Measurements from ENCODE around the gene DDRGK1. TPM values are rescaled to one million over a fixed set of nuclear protein-coding genes. Genes with fewer than 3 reads are reported as not detected.

The DDRGK1 gene
- total and polyA plus RNA-seq, 7 donors = 16.8 to 86.1 (median 70.6) TPM

DNA sequence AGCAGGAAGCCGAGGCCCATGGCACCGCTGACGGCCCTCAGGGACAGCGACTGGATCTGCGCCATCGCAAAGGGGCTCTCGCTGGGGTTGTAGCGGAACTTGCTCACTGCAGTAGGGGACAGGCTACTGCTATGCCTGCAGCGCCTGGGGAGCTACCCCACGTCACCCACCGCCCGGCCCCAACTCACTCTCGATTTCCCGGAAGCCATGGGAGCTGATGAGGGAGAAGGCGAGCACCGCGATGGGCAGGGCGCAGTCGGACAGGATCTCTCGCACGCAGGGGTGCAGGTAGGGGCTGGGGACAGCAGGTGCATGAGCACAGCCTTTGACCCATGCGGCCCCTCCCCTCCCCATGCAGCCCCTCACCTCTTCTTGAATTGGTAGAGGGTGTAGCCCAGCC, 24.7 kb upstream of the DDRGK1 start:
- TF ChIP-seq EP300 (IDR thresholded peaks at IDR 0.05) (no peak), POLR2A (IDR thresholded peaks at IDR 0.05) (no peak), POLR2AphosphoS5 (IDR thresholded peaks at IDR 0.05) (no peak)
- TF ChIP-seq, protein P1, sequence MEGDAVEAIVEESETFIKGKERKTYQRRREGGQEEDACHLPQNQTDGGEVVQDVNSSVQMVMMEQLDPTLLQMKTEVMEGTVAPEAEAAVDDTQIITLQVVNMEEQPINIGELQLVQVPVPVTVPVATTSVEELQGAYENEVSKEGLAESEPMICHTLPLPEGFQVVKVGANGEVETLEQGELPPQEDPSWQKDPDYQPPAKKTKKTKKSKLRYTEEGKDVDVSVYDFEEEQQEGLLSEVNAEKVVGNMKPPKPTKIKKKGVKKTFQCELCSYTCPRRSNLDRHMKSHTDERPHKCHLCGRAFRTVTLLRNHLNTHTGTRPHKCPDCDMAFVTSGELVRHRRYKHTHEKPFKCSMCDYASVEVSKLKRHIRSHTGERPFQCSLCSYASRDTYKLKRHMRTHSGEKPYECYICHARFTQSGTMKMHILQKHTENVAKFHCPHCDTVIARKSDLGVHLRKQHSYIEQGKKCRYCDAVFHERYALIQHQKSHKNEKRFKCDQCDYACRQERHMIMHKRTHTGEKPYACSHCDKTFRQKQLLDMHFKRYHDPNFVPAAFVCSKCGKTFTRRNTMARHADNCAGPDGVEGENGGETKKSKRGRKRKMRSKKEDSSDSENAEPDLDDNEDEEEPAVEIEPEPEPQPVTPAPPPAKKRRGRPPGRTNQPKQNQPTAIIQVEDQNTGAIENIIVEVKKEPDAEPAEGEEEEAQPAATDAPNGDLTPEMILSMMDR (IDR thresholded peaks at IDR 0.05) = no peak
- H3K27me3 ChIP-seq = no peaks in the 10 kb centered on the region
- H3K4me3 ChIP-seq = no peak overlapping the region
- peaks cover 0 to 14% (median 0%) of the 10 kb centered on the region in 4 donors for H3K36me3 ChIP-seq
- intact Hi-C loops (cut with DNase I) = no loop called here
- no peaks in the 10 kb centered on the region for H3K9me3 ChIP-seq
- DNase-seq = no peak
- no peak overlapping the region for H3K27ac ChIP-seq
- no peaks in the 10 kb centered on the region for H3K4me1 ChIP-seq
- 94% methylated on average over 22 of the region's 22 CpGs for WGBS, 2 donors

DNA sequence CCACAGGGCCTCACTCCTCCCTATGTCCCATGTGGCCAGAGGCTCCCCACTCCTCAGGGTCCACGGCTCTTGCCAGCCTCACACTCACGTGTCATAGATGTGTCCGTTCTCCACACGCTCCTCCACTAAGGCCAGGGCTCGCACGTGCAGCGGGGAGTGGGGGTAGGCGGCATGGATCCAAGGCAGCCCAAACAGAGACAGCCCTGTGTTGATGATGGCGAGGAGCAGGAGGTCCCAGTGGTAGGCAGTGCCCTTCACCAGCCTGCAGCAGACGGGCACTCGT, 24.2 kb upstream of the DDRGK1 start:
- Histone ChIP-seq H3K36me3 (peaks cover 0 to 18% (median 0%) of the 10 kb centered on the region in 4 donors), H3K4me3 (no peak overlapping the region), H3K9me3 (no peaks in the 10 kb centered on the region), H3K4me1 (no peaks in the 10 kb centered on the region), H3K27me3 (no peaks in the 10 kb centered on the region), H3K27ac (no peak overlapping the region)
- DNase-seq = no peak
- intact Hi-C loops (cut with DNase I) = no loop called here
- no peak for TF ChIP-seq POLR2AphosphoS5 (IDR thresholded peaks at IDR 0.05)
- TF ChIP-seq, protein P1 (IDR thresholded peaks at IDR 0.05) = no peak
- no peak for TF ChIP-seq POLR2A (IDR thresholded peaks at IDR 0.05)
- TF ChIP-seq EP300 (IDR thresholded peaks at IDR 0.05) = no peak
- 86 to 89% methylated on average over 11 of the region's 11 CpGs for WGBS, 2 donors

DNA sequence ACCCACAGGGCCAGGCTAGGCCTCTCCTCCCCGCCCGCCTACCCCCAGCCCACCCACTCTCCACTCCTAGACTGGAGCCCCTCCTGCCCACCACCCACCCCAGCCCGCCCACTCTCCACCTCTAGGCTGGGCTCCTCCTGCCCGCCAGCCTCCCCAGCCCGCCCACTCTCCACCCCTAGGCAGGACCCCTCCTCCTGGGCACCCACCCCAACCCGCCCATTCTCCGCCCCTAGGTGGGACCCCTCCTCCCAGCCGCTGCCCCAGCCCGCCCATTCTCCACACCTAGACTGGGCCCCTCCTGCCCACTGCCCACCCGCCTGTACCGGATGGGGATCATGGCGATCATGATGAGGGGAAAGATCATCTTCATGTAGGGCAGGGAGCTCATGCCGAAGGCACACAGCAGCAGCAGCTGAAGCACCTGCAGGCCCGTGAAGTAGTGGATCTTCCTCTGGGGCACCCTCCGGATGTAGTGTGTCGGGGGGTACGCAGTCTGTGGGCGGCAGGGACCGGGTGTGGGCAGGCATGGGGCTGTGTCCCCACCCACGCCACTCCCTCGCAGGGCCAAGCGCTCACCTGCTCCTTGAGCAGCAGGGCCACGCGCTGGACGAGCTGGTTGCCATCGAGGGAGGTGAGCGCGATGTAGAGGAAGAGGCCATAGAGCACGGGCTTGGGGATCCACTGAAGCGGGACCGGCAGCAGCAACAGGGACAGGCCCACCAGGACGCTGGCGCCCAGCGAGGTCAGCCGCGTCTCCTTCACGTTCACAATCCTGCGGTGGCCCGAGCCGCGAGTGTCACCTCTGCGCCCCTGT, 23.7 kb upstream of the DDRGK1 start:
- intact Hi-C loops (cut with DNase I) = no loop called here
- Histone ChIP-seq H3K36me3 (peaks cover 0 to 24% (median 2%) of the 10 kb centered on the region in 4 donors), H3K9me3 (no peaks in the 10 kb centered on the region), H3K4me3 (no peak overlapping the region), H3K27me3 (no peaks in the 10 kb centered on the region), H3K4me1 (no peaks in the 10 kb centered on the region), H3K27ac (no peak overlapping the region)
- no peak for DNase-seq
- 84 to 90% methylated on average over 42 of the region's 42 CpGs for WGBS, 2 donors
- TF ChIP-seq EP300 (IDR thresholded peaks at IDR 0.05) (no peak), POLR2A (IDR thresholded peaks at IDR 0.05) (no peak), POLR2AphosphoS5 (IDR thresholded peaks at IDR 0.05) (no peak)
- TF ChIP-seq, protein P1 (IDR thresholded peaks at IDR 0.05) = no peak

DNA sequence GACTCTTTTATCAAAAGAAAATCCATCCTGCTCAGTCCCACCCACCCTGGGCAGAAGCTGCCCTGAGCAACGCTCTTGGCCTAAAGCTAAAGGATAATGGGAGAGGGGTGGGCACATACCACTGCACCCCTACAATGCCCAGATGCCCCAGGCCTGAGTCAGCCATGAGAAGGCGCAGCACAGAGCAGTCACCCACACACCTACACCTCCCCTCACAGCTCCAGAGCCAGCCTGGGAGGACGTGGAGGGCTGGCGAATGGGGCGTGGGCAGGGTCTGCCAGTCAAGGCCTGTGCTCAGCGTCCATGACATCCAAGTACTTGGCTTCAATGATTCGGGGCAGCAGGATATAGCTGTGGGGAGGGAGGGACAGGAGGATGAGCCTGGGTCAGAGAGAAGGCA, 23.0 kb upstream of the DDRGK1 start:
- TF ChIP-seq, protein P1 (IDR thresholded peaks at IDR 0.05) = no peak
- no peak for TF ChIP-seq EP300 (IDR thresholded peaks at IDR 0.05)
- TF ChIP-seq POLR2A (IDR thresholded peaks at IDR 0.05) = no peak
- no peak for TF ChIP-seq POLR2AphosphoS5 (IDR thresholded peaks at IDR 0.05)

More for the DNA sequence above, 23.0 kb upstream of the DDRGK1 start:
- Histone ChIP-seq H3K4me3 (no peak overlapping the region), H3K4me1 (no peaks in the 10 kb centered on the region), H3K36me3 (peaks cover 0 to 30% (median 4%) of the 10 kb centered on the region in 4 donors), H3K9me3 (no peaks in the 10 kb centered on the region), H3K27ac (no peak overlapping the region), H3K27me3 (no peaks in the 10 kb centered on the region)
- no peak for DNase-seq
- intact Hi-C loops (cut with DNase I) = no loop called here
- whole genome bisulfite sequencing, 2 donors = 81 to 83% methylated on average over 7 of the region's 7 CpGs
